ENCODE results near the gene DYRK3. TPM values are rescaled to one million over a fixed set of nuclear protein-coding genes. Genes with fewer than 3 reads are reported as not detected.
A peak's percentile ranks its signal among the peaks of the same experiment; 100 is the strongest.

DYRK3 gene
- total RNA-seq, 1 donor from 2014 or later, result 1.7 TPM

DNA sequence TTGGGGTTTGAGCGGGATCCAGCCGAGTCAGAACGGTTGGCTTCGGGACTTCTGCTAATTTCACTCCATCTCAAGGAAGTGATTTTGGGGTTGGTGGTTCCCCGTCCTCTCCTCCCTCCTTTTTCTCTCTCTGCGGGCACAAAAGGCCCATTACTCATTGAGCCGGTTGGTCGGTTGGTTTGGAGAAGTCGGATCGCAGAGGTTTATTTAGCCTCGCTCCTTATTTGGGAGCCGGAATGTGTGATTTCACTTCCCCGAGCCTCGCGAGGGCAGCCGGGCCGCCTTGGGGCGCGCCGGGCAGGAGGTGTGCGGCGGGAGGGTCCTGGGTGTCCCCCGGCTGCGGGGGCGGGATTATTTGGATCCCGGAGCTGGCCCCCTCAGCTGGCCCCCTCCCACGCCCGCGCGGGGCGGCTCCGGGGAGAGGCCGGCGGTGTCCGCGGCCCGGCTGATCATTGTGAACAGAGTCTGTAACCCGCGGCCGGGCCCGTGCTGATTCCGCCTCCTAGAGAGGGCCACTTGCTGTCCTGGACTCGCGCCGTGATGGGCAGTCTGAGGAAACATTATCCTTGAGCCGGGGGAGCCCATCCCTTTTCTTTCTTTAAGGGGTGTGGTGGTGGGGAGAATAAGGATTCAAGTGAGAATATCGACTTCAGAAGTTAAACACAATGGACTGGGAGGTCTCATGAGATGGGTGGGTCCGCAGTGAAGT is 50.6 kb downstream of the DYRK3 start:
- Mint-ChIP-seq H3K27me3 (ENCODE audit: unreplicated experiment) (peaks cover 25% of the 10 kb centered on the region), H3K27ac (ENCODE audit: unreplicated experiment) (peak overlapping the region; percentile 96), H3K9me3 (ENCODE audit: unreplicated experiment) (no peaks in the 10 kb centered on the region), H3K4me1 (ENCODE audit: unreplicated experiment) (peaks cover 41% of the 10 kb centered on the region), H3K36me3 (ENCODE audit: unreplicated experiment) (no peaks in the 10 kb centered on the region), H3K4me3 (ENCODE audit: unreplicated experiment) (peak overlapping the region; percentile 95)
- TF ChIP-seq, protein P1, sequence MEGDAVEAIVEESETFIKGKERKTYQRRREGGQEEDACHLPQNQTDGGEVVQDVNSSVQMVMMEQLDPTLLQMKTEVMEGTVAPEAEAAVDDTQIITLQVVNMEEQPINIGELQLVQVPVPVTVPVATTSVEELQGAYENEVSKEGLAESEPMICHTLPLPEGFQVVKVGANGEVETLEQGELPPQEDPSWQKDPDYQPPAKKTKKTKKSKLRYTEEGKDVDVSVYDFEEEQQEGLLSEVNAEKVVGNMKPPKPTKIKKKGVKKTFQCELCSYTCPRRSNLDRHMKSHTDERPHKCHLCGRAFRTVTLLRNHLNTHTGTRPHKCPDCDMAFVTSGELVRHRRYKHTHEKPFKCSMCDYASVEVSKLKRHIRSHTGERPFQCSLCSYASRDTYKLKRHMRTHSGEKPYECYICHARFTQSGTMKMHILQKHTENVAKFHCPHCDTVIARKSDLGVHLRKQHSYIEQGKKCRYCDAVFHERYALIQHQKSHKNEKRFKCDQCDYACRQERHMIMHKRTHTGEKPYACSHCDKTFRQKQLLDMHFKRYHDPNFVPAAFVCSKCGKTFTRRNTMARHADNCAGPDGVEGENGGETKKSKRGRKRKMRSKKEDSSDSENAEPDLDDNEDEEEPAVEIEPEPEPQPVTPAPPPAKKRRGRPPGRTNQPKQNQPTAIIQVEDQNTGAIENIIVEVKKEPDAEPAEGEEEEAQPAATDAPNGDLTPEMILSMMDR (IDR thresholded peaks at IDR 0.05), result no peak
- no peak for DNase-seq (ENCODE audit: extremely low spot score, unreplicated experiment)

DNA sequence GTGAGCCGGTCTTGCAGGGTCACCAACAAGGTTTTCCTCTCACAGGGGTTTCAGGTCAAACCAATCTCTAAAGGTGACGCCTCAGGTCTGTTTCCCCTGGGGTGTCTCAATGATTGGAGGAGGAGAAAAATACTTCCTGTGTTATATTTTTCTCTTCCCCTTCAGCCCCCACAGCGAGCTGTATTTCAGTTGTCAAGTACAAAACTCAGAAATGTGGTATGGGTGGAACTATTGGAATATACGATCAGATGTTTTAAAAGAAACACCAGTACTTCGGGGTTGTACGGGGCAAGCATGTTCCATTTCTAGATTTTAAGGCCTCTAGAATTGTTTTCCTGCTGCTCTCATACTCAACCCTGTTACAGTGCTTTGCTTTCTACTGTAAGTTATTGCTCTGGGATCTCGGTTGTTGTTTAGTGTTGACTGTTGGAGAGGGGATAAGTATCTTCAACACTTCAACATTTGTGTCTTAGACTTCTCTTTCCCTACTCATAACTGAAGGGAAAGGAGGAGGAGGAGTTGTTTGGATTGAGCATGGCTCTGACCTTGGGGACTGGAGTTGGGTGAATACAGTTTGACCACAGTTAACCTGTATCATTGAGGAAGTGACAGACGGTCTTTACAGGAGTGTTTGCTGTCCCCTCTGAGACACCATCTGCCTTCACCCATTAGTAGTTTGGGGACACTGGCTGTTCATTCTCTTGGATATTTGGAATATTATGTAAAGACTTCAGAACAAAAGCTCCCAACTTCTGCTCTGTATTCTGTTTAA is 51.3 kb downstream of the DYRK3 start:
- no peaks in the 10 kb centered on the region for H3K36me3 Mint-ChIP-seq (ENCODE audit: unreplicated experiment)
- peaks cover 18% of the 10 kb centered on the region for H3K27me3 Mint-ChIP-seq (ENCODE audit: unreplicated experiment)
- peaks cover 43% of the 10 kb centered on the region for H3K4me1 Mint-ChIP-seq (ENCODE audit: unreplicated experiment)

DNA sequence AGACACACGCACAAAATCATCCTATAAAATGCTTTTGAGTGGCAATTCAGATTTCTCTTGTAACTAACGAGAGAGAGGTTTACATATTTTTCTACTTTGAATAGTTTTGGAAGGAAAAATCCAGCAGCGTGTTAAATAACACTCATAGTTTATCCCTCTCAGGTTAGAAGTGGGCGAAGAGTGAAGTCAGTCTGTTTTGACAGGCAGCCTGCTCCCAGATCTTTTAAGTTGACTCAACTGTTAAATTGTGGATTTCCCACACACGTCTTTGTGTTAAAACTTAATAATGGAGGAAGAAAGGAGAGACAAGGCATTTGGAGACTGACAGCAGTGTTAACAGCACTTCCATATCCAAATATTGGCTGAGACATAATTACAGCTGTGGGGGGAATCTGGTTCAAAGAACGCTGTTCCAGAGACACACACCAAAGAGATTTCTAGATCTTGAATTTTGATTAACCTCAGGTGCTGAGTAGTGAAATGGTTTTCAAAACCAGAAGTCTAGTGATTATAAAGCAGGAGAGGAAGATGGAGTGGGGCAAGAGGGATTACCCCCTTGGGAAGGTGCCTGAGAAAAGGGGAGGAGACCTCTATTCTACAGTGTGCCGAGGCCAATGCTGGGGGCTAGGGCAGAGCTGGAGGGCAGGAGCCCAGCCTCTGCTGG is 52.0 kb downstream of the DYRK3 start:
- H3K4me1 Mint-ChIP-seq (ENCODE audit: unreplicated experiment), result peaks cover 50% of the 10 kb centered on the region

More for the DNA sequence above, 51.3 kb downstream of the DYRK3 start:
- Mint-ChIP-seq H3K27ac (ENCODE audit: unreplicated experiment) (peak overlapping the region; percentile 96), H3K9me3 (ENCODE audit: unreplicated experiment) (no peaks in the 10 kb centered on the region), H3K4me3 (ENCODE audit: unreplicated experiment) (peak overlapping the region; percentile 95)
- DNase-seq (ENCODE audit: extremely low spot score, unreplicated experiment), result no peak
- TF ChIP-seq, protein P1 (IDR thresholded peaks at IDR 0.05), result no peak

DNA sequence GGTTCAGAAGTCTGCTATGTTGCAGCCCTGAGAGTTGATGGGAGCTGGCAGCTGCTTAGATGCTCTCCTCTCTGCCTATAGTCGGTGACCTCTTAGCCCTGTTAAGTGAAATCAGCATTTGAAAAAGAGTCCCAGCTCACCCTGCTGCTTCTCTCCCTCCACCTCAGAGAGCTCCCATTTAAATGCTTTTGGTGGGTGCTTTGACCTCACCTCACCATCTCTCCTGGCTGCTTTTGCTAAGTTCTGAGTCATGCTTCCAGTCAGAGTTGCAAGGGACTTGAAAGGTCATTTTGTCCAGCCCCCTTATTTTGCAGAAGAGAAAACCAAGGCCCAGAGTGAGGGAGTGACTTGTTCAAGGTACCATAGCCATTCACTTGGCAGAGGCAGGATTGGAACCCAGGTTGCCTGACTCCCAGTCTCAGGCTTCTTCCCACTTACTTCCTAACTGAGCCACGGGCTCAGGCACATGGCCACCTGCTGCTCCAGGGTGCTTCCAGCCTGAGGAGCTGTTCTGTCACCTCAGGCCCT is 52.6 kb downstream of the DYRK3 start:
- H3K4me1 Mint-ChIP-seq (ENCODE audit: unreplicated experiment), result peaks cover 56% of the 10 kb centered on the region
- no peak for DNase-seq (ENCODE audit: extremely low spot score, unreplicated experiment)

More for the DNA sequence above, 52.0 kb downstream of the DYRK3 start:
- H3K9me3 Mint-ChIP-seq (ENCODE audit: unreplicated experiment), result no peaks in the 10 kb centered on the region
- peak overlapping the region; percentile 95 for H3K4me3 Mint-ChIP-seq (ENCODE audit: unreplicated experiment)
- peak overlapping the region; percentile 96 for H3K27ac Mint-ChIP-seq (ENCODE audit: unreplicated experiment)
- peaks cover 18% of the 10 kb centered on the region for H3K27me3 Mint-ChIP-seq (ENCODE audit: unreplicated experiment)
- no peaks in the 10 kb centered on the region for H3K36me3 Mint-ChIP-seq (ENCODE audit: unreplicated experiment)
- TF ChIP-seq, protein P1 (IDR thresholded peaks at IDR 0.05), result no peak
- no peak for DNase-seq (ENCODE audit: extremely low spot score, unreplicated experiment)

More for the DNA sequence above, 52.6 kb downstream of the DYRK3 start:
- no peak overlapping the region for H3K27ac Mint-ChIP-seq (ENCODE audit: unreplicated experiment)
- H3K36me3 Mint-ChIP-seq (ENCODE audit: unreplicated experiment), result no peaks in the 10 kb centered on the region
- H3K27me3 Mint-ChIP-seq (ENCODE audit: unreplicated experiment), result peaks cover 12% of the 10 kb centered on the region
- TF ChIP-seq, protein P1 (IDR thresholded peaks at IDR 0.05), result no peak
- H3K4me3 Mint-ChIP-seq (ENCODE audit: unreplicated experiment), result no peak overlapping the region
- no peaks in the 10 kb centered on the region for H3K9me3 Mint-ChIP-seq (ENCODE audit: unreplicated experiment)

Measured in osteocyte (in vitro differentiated cells).